Fibroblast of gingiva (primary cell): ENCODE data around the gene HSPA9.

Source experiments
- DNase-seq: peaks from one replicate; pipeline ENCODE4 v3.0.0-alpha.2; 2011; ENCODE audit warnings: low read depth

Gene HSPA9

DNA sequence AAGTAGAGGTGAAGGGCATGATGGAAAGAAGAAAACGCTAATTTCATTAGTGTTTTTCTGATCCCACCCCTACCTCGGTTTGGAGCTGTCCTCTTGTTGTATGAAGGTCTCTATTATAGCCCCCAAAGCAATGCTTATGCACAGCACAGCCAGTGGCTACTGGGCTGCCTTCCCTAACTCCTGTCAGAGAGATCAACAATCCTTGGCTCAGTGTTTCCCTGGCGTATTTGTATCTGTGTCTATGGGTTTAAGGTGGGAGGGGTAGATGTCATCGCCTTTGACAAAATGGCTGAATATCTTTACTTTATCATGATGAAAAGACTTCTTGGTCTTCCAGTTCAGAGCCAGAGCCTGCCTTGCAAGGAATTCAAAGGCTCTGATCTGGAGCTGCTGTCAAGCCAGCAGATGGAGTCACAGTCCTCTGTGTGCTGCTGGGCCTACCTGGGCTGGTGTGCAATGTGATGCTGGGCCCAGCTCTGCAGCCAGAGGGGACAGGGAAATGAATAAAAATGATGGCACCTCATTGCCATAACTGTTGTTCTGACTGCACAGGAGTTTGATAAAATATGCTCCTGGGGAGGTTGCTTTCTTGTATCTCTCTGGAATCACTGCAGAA lies 20.1 kb upstream of the HSPA9 start:
- no peak for DNase-seq

DNA sequence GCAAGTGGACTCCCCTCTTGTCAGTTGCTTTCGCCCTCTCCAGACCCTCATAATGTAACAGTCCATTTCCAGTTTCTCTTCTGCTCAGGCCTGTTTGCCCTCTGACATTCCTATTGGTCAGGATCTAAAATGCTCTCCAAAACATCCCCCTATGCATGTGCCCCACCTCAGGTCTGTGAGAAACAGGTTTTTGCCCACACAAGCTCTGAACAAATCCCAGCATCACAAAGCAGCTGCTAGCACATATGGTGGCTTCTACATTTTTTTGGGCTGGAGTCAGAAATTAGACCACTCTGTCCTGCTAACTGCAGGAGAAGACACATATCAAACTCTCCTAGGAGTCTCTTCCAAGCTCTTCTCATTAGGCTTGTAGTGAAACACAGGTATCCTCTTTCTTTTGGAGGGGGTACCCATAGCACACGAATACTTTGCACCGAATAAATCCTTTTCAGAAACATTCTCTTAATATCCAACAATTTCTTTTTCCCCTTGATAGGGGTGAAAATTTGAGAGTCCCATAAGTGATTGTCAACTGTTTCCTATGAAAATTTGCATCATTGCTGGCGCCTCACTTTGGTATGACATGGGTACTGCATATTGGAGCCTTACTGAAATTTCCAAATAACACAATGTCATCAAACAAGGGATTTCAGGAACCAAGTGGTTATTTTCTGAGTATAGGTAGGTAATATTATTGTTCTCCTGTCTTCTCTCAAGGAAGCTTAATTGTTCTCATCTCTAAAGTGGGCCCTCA lies 19.3 kb upstream of the HSPA9 start:
- no peak for DNase-seq

DNA sequence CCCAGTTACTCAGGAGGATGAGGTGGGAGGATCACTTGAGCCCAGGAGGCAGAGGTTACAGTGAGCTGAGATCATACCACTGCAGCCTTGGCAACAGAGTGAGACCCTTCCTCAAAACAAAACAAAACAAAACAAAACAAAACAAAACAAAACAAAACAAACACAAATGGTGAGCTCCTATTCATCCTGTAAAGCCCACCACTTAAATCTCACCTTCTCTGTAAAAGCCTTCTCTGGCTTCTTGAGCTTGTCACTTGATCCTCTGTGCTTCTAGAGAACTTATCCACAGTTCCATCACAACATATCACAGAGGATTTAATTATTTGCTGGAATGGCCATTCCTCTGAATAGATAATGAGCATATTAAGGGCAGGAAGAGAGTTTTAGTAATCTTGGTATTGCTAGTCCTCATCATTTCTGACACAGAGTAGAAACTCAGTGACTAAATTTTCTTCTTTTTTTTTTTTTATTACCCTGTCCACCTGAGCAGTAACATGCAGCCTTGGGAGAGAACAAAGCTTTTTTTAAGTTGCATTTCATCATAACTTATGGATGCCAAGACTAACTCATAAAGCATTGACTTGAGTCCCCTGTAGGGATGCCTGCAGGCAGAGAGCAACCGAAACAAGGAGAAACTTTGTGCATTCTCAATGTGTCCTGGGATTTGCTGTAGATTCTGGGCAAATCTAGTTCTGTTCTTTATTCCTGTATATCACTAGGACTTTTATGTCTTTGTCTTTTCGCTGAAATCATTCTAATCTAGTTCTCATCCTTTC lies 13.0 kb upstream of the HSPA9 start:
- DNase-seq: no peak

DNA sequence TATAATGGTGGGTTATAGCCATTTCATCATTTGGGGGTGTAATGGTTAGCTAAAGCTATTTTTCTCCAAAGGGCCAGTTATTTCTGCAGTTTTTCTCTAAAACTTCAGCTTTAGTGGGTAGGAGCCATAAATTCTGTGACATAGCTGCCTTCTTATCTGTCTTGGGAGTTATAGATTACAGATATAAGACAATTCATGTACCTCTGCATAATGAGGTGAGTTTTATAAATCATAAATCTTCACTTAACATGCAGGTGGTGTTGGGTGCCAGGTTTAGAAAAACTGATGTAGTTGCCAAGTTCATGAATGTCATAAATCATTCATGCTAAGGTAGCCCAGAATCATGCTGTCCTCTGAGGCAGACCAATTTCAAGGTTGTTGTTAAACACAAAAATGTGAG lies 10.0 kb upstream of the HSPA9 start:
- DNase-seq: no peak

DNA sequence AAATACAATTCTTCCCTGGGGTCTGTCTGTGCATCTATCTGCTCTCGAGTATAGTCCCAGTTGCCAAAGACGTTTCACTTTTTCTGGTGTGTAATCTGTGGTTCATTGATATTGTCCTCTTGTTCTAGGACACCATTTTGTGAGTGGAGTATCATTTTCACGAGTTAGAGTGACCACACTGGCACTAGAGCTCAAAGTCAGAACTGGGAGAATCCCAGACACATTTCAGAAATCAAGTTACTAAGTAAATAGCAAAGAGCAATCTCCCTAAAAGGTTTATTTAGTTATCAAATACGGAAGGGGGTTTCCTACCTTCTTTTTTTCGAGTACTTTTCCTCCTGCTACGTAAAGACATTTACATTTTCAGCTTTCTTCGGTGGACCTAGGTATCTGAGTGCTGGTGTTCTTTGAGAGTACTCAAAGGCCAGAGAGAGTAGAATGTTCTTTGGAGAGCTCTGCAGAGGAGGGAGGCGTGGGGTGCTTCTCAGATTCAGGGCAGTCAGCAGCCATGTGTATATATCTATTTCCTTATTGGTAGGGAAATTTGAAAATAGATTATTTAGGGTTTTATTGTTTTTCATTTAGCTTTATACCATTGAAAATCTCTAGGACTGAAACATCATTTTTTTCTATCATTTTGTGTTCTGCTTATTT lies 8.9 kb upstream of the HSPA9 start:
- DNase-seq: no peak

GRCh38 chr5:138582959-138583358 lies 7.8 kb upstream of the HSPA9 start:
- no peak for DNase-seq

DNA sequence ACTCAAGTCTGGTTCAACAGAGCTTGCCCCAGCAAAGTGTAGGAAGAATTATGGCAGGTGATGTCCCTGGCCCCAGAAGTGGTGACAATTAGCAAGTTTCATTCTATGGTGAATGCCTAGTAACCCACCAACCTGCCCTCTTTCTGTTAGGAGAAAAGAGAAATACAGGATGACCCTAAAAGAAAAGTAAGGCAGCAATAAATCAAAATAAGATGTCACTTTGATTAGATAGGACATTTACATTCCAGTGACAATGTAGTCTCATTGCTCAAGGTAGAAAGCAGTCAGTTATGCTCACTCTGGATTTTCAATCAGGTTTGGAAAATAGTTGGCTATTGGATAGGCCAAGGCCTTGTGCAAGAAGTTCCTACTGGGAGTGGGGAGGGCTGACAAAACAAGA lies 5.6 kb upstream of the HSPA9 start:
- no peak for DNase-seq

GRCh38 chr5:138580001-138580400 lies 4.8 kb upstream of the HSPA9 start:
- no peak for DNase-seq

- DNase-seq: no peak
These were observed 4.3 kb upstream of the HSPA9 start for GRCh38 chr5:138579517-138579863.

GRCh38 chr5:138577452-138577851 lies 2.3 kb upstream of the HSPA9 start:
- DNase-seq: no peak

- no peak for DNase-seq
These were observed 432 bp downstream of the HSPA9 start for GRCh38 chr5:138574744-138575193.

DNA sequence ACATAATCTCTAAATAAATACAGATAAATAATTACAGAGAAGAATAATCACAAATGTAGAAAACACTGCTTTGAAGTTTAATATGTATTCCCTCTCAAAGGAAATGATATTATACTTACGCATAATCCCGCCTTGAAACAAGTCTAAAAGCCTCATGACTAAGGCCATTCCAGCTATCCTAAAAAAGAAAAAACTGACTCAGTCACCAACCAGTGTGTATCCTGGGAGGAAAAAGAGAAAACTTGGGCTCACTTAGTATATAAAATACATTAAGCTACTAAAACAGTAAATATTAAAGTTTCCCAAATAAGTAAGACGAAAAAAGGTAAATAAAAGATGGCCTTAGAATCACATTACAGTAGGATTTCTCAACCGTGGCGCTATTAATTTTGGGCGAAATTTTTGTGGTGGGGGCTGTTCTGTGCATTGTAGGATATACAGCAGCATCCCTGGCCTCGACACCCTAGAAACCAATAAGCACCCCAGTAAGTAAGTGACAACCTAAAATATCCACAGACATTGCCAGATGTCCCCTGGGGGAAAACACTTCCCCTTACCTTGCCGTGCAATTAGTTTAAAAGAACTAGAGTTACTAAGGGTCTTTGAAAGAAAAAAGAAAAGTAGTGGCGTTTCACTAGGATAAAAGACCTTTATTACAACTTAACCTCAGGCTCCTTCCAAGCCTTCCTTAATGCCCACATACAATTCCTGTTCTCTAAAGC lies 1.1 kb downstream of the HSPA9 start:
- DNase-seq: no peak

DNA sequence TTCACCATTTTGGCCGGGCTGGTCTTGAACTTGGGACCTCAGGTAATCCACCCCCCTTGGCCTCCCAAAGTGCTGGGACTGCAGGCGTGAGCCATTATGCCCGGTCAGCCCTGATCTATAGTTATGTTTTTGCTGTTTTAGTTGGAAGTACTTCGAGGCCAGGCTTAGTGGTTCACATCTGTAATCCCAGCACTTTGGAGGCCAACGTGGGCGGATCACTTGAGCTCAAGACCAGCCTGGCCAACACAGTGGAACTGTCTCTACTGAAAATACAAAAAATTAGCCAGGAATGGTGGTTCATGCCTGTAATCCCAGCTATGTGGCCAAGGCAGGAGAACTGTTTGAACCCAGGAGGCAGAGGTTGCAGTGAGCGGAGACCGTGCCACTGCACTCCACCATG lies 2.0 kb downstream of the HSPA9 start:
- DNase-seq: no peak

DNA sequence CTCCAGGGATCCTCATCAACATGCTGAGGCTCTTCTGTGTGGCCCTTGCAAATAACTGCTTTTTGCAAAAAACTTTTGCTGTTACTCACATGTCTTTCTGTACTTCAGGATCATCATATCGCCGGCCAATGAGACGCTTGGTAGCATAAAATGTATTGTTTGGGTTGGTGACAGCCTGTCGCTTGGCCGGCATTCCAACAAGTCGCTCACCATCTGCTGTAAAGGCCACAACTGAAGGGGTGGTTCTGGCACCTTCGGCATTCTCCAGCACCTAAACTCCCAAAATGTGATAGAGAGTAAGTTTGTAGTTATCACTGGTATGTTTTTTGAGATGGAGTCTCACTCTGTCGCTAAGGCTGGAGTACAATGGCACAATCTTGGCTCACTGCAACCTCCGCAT lies 4.3 kb downstream of the HSPA9 start:
- no peak for DNase-seq

- no peak for DNase-seq
These were observed 5.4 kb downstream of the HSPA9 start for GRCh38 chr5:138569782-138570181.

- no peak for DNase-seq
These were observed 7.0 kb downstream of the HSPA9 start for GRCh38 chr5:138568061-138568824.

GRCh38 chr5:138566792-138567191 lies 8.4 kb downstream of the HSPA9 start:
- DNase-seq: no peak

GRCh38 chr5:138565100-138565821 lies 9.9 kb downstream of the HSPA9 start:
- no peak for DNase-seq

DNA sequence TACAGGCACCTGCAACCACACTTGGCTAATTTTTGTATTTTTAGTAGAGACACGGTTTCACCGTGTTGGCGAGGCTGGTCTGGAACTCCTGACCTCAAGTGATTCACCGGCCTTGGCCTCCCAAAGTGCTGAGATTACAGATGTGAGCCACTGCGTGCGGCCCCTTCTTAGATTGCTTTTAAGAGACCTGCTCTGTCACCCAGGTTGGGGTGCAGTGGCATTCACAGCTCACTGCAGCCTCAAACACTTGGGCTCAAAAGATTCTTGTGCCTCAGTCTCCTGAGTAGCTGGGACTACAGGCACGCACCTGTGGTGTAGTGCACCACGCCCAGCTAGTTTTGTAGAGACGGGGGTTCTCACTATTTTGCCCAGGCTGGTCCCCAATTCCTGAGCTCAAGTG lies 11.0 kb downstream of the HSPA9 start:
- no peak for DNase-seq

DNA sequence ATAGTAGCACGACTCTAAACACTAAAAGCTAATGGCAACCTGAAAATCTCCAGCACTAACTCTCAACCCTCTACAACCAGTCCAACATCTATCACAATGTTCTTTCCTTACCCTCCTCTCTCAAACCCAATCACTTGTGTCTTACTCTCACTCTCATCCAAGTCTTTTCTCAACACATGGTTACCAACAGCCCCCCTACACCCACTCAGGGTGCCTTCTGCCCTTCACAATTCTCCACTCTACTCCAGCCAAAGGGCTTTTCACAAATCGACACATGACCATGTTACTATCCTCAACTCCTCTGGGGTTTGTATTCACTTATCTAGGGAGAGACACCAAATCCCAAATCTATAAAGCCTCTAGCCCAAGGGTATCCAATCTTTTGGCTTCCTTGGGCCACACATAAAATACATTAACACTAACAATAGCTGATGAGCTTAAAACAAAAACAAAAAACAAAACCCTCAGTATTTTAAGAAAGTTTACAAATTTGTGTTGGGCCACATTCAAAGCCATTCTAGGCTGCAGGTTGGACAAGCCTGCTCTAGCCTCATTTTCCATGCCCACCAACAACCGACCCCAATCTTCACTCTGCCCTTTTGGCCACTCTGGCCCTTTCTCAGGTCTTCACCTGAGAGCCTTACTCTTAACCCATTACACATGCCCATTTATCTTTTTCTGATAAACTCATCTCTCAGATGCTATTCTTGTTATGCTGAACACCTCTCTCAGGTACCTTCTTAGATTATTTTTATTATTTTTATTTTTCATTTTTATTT lies 11.7 kb downstream of the HSPA9 start:
- DNase-seq: no peak
